Measurements from ENCODE around the gene DPYD. TPM values are rescaled to one million over a fixed set of nuclear protein-coding genes. Genes with fewer than 3 reads are reported as not detected.

Gene DPYD
- total and polyA plus RNA-seq, 12 donors = 4.1 to 22.0 (median 7.0) TPM

DNA sequence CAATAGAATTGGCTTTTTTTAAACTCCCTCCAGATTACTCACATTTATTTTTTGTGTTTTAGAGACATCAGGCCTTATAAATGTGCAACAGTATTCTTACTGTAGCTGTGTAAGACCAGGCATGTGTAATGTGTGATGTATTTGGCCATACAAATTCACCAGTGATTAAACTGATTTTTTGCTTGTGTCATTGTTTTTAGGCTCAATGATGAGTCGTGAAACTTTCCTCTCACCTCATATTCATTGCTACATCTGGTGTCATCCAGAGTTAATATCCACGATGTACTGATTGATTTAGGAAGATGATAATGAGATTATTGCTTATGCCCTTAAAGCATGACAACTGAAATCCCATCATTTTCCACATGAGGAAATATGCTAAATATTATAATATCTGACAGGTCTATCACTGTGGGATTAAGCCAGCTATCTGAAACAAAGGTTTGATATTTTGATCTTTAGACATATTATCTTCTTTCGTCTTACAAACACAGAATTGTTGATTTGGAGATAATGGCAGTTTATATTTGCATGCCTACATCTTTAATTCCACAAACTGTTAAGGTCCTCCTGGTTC lies 711.4 kb downstream of the DPYD start:
- DNase-seq = no peak
- no peak overlapping the region for H3K4me3 ChIP-seq
- no peaks in the 10 kb centered on the region for H3K27me3 ChIP-seq
- no peaks in the 10 kb centered on the region for H3K9me3 ChIP-seq
- no peak overlapping the region for H3K27ac ChIP-seq
- peaks cover 0 to 7% (median 0%) of the 10 kb centered on the region in 9 donors for H3K4me1 ChIP-seq
- ATAC-seq = no peak
- intact Hi-C loops (cut with DNase I) = no loop called here
- TF ChIP-seq, protein P1, sequence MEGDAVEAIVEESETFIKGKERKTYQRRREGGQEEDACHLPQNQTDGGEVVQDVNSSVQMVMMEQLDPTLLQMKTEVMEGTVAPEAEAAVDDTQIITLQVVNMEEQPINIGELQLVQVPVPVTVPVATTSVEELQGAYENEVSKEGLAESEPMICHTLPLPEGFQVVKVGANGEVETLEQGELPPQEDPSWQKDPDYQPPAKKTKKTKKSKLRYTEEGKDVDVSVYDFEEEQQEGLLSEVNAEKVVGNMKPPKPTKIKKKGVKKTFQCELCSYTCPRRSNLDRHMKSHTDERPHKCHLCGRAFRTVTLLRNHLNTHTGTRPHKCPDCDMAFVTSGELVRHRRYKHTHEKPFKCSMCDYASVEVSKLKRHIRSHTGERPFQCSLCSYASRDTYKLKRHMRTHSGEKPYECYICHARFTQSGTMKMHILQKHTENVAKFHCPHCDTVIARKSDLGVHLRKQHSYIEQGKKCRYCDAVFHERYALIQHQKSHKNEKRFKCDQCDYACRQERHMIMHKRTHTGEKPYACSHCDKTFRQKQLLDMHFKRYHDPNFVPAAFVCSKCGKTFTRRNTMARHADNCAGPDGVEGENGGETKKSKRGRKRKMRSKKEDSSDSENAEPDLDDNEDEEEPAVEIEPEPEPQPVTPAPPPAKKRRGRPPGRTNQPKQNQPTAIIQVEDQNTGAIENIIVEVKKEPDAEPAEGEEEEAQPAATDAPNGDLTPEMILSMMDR (IDR thresholded peaks at IDR 0.05) = no peak
- H3K36me3 ChIP-seq = no peaks in the 10 kb centered on the region
- 80 to 85% methylated on average over 3 of the region's 3 CpGs for WGBS, 2 donors

DNA sequence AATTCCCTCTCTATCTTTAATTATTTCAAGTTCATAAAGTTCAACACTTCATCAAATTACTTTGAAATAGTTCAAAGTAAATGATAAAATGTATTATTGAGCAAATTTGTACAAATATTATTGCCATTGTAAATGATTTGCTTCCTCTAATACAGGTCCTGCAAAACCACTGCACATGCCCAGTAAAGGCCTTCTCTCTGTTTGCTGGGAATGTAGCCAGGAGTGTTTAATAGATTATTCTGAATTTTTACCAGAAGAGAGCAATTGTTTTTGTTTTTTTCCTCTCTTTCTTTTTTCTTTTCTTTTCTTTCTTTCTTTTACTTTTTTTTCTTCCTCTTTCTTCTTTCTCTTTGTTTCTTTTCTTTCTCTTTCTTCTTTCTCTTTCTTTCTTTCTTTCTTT lies 713.0 kb downstream of the DPYD start:
- Histone ChIP-seq H3K4me3 (no peak overlapping the region), H3K27me3 (no peaks in the 10 kb centered on the region)
- ATAC-seq = no peak

DNA sequence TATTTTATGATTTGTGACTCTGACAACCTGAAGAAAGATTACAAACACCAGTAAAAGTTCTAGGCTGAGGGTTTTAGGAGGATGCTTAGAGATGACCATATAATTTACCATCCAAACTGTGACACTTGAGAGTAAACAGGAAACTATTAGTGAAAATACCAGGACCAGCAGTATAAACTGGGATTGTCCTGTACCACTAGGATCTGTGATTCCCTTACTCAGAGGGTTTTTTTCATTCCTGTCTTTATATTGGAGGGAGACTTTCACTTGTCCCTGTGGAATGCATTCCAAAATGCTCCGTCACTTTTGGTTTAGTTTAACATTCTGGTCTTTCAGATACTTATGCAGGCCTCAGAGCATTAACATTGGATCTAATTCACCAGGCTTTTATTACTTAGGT lies 716.4 kb downstream of the DPYD start:
- H3K4me1 ChIP-seq = peaks cover 0 to 10% (median 0%) of the 10 kb centered on the region in 9 donors
- TF ChIP-seq, protein P1 (IDR thresholded peaks at IDR 0.05) = no peak
- H3K4me3 ChIP-seq = no peak overlapping the region
- no peak overlapping the region for H3K27ac ChIP-seq
- intact Hi-C loops (cut with DNase I) = no loop called here
- H3K9me3 ChIP-seq = no peaks in the 10 kb centered on the region
- no peaks in the 10 kb centered on the region for H3K27me3 ChIP-seq
- H3K36me3 ChIP-seq = no peaks in the 10 kb centered on the region
- 63 to 64% methylated on average over 1 of the region's 1 CpG for WGBS, 2 donors
- DNase-seq (no peak), ATAC-seq (peak in 2 of 8 donors; percentile 42 to 63)

More for the DNA sequence above, 713.0 kb downstream of the DPYD start:
- Histone ChIP-seq H3K36me3 (no peaks in the 10 kb centered on the region), H3K9me3 (no peaks in the 10 kb centered on the region), H3K4me1 (peaks cover 0 to 10% (median 0%) of the 10 kb centered on the region in 9 donors), H3K27ac (no peak overlapping the region)
- intact Hi-C loops (cut with DNase I) = no loop called here
- TF ChIP-seq, protein P1 (IDR thresholded peaks at IDR 0.05) = no peak
- no peak for DNase-seq

DNA sequence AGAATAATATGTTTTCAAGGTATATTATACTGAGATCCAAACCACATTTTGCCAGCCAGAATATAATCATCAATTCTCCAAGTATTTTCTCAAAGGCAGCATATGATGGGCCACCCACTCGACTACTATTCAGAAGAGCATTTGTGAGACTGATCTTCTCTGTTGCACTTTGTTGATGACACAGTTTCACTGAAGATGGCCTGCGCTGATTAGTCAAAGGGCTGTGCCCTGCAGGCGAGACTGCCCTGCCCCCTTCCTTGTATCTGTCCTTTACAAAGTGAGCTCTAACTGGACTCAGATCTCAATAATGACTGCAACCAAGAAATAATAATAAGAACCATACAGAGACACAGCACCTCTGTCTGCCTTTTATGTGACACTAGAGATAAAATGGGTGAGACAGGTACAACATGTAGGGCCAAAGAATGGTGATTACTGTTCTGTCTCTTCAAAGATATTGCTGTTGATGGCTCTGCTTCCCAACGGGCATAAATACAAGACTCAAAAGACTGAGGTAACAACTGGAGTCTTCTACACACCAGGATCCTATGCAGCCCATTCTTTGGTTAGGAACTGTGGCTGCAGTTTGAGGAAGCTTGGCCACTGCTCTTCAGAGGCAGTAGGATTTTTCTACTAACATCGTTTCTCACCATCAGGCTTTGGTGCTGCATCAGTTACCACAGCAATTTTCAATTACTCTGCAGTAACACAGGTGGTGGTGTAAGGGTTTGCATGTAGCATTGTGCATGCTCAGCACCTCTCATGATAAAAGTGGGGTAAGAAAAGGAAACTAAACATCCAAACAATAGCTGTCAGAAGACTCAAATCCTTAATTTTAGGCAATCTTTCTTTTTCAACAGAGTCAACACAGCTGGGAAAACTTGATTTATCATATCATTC lies 718.1 kb downstream of the DPYD start:
- WGBS, 2 donors = 83 to 84% methylated on average over 5 of the region's 5 CpGs
- no peak for DNase-seq
- Histone ChIP-seq H3K27me3 (no peaks in the 10 kb centered on the region), H3K4me1 (peaks cover 0 to 10% (median 0%) of the 10 kb centered on the region in 9 donors), H3K36me3 (no peaks in the 10 kb centered on the region), H3K27ac (no peak overlapping the region), H3K4me3 (no peak overlapping the region), H3K9me3 (no peaks in the 10 kb centered on the region)
- intact Hi-C loops (cut with DNase I) = no loop called here
- no peak for ATAC-seq
- TF ChIP-seq, protein P1 (IDR thresholded peaks at IDR 0.05) = no peak

Measured in heart right ventricle (tissue), 16 donors.